HL-60 (cell line): ENCODE results near the gene ARPC1A.

Experiments
- GABPA ChIP-seq: IDR thresholded peaks from 2 replicates; pipeline ENCODE4 v1.6.1; 2012; ENCODE audit warnings: low read depth
- POLR2AphosphoS5 ChIP-seq: IDR thresholded peaks from 2 replicates; pipeline ENCODE4 v1.6.1; 2012; ENCODE audit warnings: low read depth
- TF ChIP-seq, protein P1 (sequence below): IDR thresholded peaks from one replicate; pipeline ENCODE4 v1.5.1; 2011; ENCODE audit warnings: low read length, control low read depth, inconsistent platforms; ENCODE audit not compliant: insufficient read depth
- TF ChIP-seq, protein P2 (sequence below): IDR thresholded peaks from 2 replicates; pipeline ENCODE4 v1.6.1; 2012; ENCODE audit warnings: low read depth; ENCODE audit not compliant: insufficient replicate concordance

DNA sequence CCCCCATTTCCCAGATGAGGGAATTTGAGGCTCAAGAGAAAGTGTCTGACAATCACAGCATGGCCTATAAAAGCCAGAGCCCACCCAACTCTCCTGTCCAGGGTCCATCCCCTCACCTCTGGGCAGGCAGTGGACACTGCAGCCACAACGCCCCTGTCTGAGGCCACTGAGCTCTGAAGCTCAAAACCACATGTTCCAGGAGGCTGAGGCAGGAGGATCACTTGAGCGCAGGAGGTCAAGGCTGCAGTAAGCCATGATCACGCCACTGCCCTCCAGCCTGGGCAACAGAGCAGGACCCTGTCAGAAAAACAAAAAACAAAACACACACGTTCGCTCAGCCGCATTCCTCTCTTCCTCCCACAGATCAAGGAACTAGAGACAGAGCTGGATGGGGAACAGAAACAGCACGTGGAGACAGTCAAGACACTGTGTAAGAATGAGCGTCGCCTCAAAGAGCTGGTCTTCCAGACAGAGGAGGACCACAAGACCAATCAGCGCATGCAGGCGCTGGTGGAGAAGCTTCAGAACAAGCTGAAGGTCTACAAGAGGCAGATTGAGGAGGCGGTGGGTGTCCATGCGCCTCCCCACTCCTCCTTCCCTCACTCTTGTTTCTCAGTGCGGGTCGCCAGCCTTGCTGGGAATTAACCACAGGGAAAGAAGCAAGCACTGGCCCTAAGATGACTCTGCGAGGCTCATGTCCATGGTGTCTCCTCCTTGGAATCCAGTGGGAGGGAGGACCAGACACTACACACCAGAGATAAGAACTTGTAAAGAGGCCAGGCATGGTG lies 20.0 kb upstream of the ARPC1A start:
- TF ChIP-seq, protein P1, sequence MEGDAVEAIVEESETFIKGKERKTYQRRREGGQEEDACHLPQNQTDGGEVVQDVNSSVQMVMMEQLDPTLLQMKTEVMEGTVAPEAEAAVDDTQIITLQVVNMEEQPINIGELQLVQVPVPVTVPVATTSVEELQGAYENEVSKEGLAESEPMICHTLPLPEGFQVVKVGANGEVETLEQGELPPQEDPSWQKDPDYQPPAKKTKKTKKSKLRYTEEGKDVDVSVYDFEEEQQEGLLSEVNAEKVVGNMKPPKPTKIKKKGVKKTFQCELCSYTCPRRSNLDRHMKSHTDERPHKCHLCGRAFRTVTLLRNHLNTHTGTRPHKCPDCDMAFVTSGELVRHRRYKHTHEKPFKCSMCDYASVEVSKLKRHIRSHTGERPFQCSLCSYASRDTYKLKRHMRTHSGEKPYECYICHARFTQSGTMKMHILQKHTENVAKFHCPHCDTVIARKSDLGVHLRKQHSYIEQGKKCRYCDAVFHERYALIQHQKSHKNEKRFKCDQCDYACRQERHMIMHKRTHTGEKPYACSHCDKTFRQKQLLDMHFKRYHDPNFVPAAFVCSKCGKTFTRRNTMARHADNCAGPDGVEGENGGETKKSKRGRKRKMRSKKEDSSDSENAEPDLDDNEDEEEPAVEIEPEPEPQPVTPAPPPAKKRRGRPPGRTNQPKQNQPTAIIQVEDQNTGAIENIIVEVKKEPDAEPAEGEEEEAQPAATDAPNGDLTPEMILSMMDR: no peak
- TF ChIP-seq POLR2AphosphoS5: no peak
- TF ChIP-seq GABPA: no peak
- TF ChIP-seq, protein P2, sequence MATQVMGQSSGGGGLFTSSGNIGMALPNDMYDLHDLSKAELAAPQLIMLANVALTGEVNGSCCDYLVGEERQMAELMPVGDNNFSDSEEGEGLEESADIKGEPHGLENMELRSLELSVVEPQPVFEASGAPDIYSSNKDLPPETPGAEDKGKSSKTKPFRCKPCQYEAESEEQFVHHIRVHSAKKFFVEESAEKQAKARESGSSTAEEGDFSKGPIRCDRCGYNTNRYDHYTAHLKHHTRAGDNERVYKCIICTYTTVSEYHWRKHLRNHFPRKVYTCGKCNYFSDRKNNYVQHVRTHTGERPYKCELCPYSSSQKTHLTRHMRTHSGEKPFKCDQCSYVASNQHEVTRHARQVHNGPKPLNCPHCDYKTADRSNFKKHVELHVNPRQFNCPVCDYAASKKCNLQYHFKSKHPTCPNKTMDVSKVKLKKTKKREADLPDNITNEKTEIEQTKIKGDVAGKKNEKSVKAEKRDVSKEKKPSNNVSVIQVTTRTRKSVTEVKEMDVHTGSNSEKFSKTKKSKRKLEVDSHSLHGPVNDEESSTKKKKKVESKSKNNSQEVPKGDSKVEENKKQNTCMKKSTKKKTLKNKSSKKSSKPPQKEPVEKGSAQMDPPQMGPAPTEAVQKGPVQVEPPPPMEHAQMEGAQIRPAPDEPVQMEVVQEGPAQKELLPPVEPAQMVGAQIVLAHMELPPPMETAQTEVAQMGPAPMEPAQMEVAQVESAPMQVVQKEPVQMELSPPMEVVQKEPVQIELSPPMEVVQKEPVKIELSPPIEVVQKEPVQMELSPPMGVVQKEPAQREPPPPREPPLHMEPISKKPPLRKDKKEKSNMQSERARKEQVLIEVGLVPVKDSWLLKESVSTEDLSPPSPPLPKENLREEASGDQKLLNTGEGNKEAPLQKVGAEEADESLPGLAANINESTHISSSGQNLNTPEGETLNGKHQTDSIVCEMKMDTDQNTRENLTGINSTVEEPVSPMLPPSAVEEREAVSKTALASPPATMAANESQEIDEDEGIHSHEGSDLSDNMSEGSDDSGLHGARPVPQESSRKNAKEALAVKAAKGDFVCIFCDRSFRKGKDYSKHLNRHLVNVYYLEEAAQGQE: no peak
